Osteocyte (in vitro differentiated cells): ENCODE results near the gene ITIH5. TPM values are rescaled to one million over a fixed set of nuclear protein-coding genes. Genes with fewer than 3 reads are reported as not detected.

Experiments
- DNase-seq: peaks from one replicate; pipeline ENCODE4 v3.0.0; 2021; ENCODE audit warnings: mixed read lengths; ENCODE audit not compliant: unreplicated experiment; ENCODE audit errors: extremely low spot score
- H3K27ac Mint-ChIP-seq: one replicate; pipeline ENCODE4 v1.8.0; 2021; ENCODE audit warnings: mild to moderate bottlenecking, mixed read lengths; ENCODE audit not compliant: unreplicated experiment
- H3K27me3 Mint-ChIP-seq: one replicate; pipeline ENCODE4 v1.8.0; 2021; ENCODE audit warnings: mixed read lengths; ENCODE audit not compliant: unreplicated experiment
- H3K36me3 Mint-ChIP-seq: one replicate; pipeline ENCODE4 v1.8.0; 2021; ENCODE audit warnings: mixed read lengths; ENCODE audit not compliant: unreplicated experiment
- H3K4me1 Mint-ChIP-seq: one replicate; pipeline ENCODE4 v1.8.0; 2021; ENCODE audit warnings: mixed read lengths; ENCODE audit not compliant: unreplicated experiment
- H3K4me3 Mint-ChIP-seq: one replicate; pipeline ENCODE4 v1.8.0; 2021; ENCODE audit warnings: mild to moderate bottlenecking, moderate library complexity, mixed read lengths; ENCODE audit not compliant: unreplicated experiment
- H3K9me3 Mint-ChIP-seq: one replicate; pipeline ENCODE4 v1.8.0; 2021; ENCODE audit warnings: mixed read lengths; ENCODE audit not compliant: unreplicated experiment
- total RNA-seq: library from RNA; stranded (reverse); gene quantifications from 2 replicates; pipeline ENCODE4 v1.2.1, GENCODE V29; 2021
- TF ChIP-seq, protein P1 (sequence below): fragments of 200-600 bp; sonication (generic); IDR thresholded peaks from 2 replicates; pipeline ENCODE4 v1.5.0; 2021; ENCODE audit warnings: antibody characterized with exemption, mild to moderate bottlenecking, moderate library complexity

Gene ITIH5
- total RNA-seq, 1 donor from 2014 or later: 0.35 TPM

- no peaks in the 10 kb centered on the region for H3K9me3 Mint-ChIP-seq
- TF ChIP-seq, protein P1, sequence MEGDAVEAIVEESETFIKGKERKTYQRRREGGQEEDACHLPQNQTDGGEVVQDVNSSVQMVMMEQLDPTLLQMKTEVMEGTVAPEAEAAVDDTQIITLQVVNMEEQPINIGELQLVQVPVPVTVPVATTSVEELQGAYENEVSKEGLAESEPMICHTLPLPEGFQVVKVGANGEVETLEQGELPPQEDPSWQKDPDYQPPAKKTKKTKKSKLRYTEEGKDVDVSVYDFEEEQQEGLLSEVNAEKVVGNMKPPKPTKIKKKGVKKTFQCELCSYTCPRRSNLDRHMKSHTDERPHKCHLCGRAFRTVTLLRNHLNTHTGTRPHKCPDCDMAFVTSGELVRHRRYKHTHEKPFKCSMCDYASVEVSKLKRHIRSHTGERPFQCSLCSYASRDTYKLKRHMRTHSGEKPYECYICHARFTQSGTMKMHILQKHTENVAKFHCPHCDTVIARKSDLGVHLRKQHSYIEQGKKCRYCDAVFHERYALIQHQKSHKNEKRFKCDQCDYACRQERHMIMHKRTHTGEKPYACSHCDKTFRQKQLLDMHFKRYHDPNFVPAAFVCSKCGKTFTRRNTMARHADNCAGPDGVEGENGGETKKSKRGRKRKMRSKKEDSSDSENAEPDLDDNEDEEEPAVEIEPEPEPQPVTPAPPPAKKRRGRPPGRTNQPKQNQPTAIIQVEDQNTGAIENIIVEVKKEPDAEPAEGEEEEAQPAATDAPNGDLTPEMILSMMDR: no peak
- H3K4me1 Mint-ChIP-seq: no peaks in the 10 kb centered on the region
- H3K27me3 Mint-ChIP-seq: no peaks in the 10 kb centered on the region
- H3K36me3 Mint-ChIP-seq: no peaks in the 10 kb centered on the region
- no peak overlapping the region for H3K27ac Mint-ChIP-seq
- no peak for DNase-seq
- no peak overlapping the region for H3K4me3 Mint-ChIP-seq
Observed at GRCh38 chr10:7618461-7618860, 48.3 kb downstream of the ITIH5 start.

DNA sequence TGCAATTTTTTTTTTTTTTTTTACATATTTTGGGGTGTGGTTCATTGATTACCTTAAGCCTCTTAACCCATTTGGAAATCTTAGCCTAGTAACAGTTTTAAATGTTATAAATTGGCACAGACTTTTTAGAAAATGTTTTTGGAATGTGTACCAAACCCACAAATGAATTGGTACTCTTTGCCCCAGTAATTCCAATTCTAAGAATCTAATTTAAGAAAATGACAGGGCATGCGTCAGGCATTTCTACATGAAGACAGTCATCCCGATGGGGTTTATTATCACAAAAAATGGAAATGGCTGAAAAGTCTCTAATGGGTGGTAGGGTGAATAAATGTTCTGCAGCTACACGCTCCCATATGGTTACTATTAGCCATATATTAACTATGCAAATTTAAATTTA is 54.9 kb downstream of the ITIH5 start:
- Mint-ChIP-seq H3K9me3 (no peaks in the 10 kb centered on the region), H3K27ac (no peak overlapping the region), H3K4me3 (no peak overlapping the region), H3K36me3 (no peaks in the 10 kb centered on the region), H3K4me1 (peaks cover 2% of the 10 kb centered on the region), H3K27me3 (no peaks in the 10 kb centered on the region)
- TF ChIP-seq, protein P1: no peak
- no peak for DNase-seq

DNA sequence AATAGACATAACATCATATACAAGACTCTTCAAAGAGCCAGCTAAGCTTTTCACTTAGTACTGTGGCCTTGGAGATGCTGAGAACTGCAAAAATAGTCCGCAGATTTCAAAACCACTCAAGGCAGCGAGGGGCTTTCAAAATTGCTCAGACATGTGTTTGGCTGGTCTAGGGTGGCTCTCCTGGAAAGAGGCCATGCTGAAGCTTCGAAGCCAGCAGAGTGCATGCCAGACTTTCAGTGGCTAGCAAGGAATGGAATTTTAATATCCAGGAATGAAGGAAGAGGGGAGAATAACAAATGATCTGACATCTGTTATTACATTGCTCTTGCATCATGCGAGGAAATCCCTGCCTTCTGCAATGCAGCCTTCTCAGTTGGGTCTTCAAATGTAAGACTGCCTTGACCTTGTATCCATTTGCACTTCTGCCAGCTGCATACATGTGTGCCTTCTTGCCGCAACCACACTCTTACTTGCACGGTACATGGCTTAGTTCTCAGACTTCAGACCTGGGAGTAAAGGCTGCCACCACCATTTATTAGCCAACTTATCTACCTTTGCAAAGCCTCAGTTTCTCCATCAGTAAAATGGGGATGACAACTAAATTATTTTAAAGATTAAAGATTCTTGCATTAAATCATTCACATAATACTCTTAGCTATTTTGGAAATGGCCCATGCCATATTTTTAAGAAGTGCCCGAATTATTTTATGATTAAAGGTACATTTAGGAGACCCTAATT is 55.9 kb downstream of the ITIH5 start:
- TF ChIP-seq, protein P1: no peak
- no peaks in the 10 kb centered on the region for H3K27me3 Mint-ChIP-seq

DNA sequence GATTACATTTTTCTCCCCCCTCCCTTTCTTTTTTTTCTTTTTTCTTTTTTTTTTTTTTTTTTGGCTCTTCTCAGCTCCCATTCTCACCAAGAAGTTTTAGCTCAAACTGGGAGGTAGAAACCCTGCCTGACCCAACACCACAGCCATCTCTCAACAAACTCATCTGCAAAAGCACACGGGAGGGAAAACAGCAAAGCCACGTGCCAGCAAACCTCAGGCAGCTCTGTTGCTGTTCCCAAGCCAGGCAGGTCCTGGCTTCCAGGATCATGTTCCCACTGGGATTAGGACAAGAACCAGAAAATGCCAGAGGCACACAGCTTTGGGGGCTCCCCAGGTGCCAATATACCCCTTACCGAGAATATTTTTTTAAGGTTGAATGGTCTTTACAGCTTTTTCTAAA is 56.7 kb downstream of the ITIH5 start:
- Mint-ChIP-seq H3K9me3 (no peaks in the 10 kb centered on the region), H3K36me3 (no peaks in the 10 kb centered on the region), H3K27me3 (no peaks in the 10 kb centered on the region), H3K27ac (no peak overlapping the region), H3K4me3 (no peak overlapping the region), H3K4me1 (peaks cover 2% of the 10 kb centered on the region)
- TF ChIP-seq, protein P1: no peak
- no peak for DNase-seq

More for the DNA sequence above, 55.9 kb downstream of the ITIH5 start:
- Mint-ChIP-seq H3K36me3 (no peaks in the 10 kb centered on the region), H3K4me1 (peaks cover 2% of the 10 kb centered on the region), H3K4me3 (no peak overlapping the region), H3K9me3 (no peaks in the 10 kb centered on the region), H3K27ac (no peak overlapping the region)
- no peak for DNase-seq

GRCh38 chr10:7609556-7609955 is 57.2 kb downstream of the ITIH5 start:
- H3K4me3 Mint-ChIP-seq: no peak overlapping the region
- TF ChIP-seq, protein P1: no peak
- H3K9me3 Mint-ChIP-seq: no peaks in the 10 kb centered on the region
- no peaks in the 10 kb centered on the region for H3K36me3 Mint-ChIP-seq
- no peak for DNase-seq
- H3K27me3 Mint-ChIP-seq: no peaks in the 10 kb centered on the region
- no peak overlapping the region for H3K27ac Mint-ChIP-seq
- peaks cover 2% of the 10 kb centered on the region for H3K4me1 Mint-ChIP-seq
